Epithelial cell of proximal tubule (primary cell): ENCODE results near the gene HOXC11. TPM values are rescaled to one million over a fixed set of nuclear protein-coding genes. Genes with fewer than 3 reads are reported as not detected.

Source experiments
- DNase-seq: peaks from one replicate; pipeline ENCODE4 v3.0.0-alpha.2; 2011; ENCODE audit warnings: low read depth
- H3K4me3 ChIP-seq: 2 replicates; pipeline ENCODE4 v1.5.1; 2011; ENCODE audit warnings: low read depth, mild to moderate bottlenecking, low read length
- total RNA-seq: library from RNA; depleted of rRNA; stranded (reverse); fragments of >200 nt; gene quantifications from 2 replicates; pipeline ENCODE4 v1.2.3, GENCODE V29; 2015
- TF ChIP-seq, protein P1 (sequence below): conservative IDR thresholded peaks from 2 replicates; pipeline ENCODE4 v1.5.1; 2012; ENCODE audit warnings: low read depth, mild to moderate bottlenecking, low read length

The HOXC11 gene
- total RNA-seq, 1 donor from 2014 or later, result 1.0 TPM

GRCh38 chr12:53998110-53998899, 25.4 kb downstream of the HOXC11 start:
- H3K4me3 ChIP-seq, result peak overlapping the region; percentile 84
- TF ChIP-seq, protein P1, sequence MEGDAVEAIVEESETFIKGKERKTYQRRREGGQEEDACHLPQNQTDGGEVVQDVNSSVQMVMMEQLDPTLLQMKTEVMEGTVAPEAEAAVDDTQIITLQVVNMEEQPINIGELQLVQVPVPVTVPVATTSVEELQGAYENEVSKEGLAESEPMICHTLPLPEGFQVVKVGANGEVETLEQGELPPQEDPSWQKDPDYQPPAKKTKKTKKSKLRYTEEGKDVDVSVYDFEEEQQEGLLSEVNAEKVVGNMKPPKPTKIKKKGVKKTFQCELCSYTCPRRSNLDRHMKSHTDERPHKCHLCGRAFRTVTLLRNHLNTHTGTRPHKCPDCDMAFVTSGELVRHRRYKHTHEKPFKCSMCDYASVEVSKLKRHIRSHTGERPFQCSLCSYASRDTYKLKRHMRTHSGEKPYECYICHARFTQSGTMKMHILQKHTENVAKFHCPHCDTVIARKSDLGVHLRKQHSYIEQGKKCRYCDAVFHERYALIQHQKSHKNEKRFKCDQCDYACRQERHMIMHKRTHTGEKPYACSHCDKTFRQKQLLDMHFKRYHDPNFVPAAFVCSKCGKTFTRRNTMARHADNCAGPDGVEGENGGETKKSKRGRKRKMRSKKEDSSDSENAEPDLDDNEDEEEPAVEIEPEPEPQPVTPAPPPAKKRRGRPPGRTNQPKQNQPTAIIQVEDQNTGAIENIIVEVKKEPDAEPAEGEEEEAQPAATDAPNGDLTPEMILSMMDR, result no peak
- DNase-seq, result no peak

GRCh38 chr12:53998900-53999236, 25.9 kb downstream of the HOXC11 start:
- H3K4me3 ChIP-seq, result peak overlapping the region; percentile 84
- TF ChIP-seq, protein P1, result no peak

DNA sequence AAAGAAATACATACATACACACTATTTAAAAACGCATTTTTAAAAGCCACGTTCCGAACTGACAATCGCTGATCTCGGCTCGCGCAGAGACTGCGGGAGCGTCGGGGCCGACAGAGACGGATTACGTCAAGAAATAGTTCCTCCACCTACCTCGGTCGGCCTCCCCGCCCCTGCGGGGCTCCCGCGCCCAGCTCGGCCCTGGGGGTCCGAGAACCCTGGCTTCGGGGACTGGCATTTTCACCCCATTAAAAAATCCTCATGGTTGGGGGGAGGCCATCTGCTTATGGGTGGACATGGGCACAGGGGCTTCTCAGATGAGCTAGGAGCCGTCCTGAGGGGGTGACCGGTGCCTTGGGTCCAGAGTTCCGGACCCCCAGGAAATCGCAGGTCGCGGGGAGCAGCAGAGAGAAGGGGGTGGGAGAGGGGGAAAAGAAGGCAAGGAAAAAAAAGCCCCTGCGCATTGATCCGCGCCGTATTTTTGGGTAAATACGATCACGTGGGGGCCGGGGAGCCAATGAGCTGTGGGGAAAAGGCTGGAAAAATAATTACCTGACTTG, 26.7 kb downstream of the HOXC11 start:
- peak overlapping the region; percentile 84 for H3K4me3 ChIP-seq
- TF ChIP-seq, protein P1, result no peak
- no peak for DNase-seq

More at GRCh38 chr12:53998900-53999236, 25.9 kb downstream of the HOXC11 start:
- no peak for DNase-seq

DNA sequence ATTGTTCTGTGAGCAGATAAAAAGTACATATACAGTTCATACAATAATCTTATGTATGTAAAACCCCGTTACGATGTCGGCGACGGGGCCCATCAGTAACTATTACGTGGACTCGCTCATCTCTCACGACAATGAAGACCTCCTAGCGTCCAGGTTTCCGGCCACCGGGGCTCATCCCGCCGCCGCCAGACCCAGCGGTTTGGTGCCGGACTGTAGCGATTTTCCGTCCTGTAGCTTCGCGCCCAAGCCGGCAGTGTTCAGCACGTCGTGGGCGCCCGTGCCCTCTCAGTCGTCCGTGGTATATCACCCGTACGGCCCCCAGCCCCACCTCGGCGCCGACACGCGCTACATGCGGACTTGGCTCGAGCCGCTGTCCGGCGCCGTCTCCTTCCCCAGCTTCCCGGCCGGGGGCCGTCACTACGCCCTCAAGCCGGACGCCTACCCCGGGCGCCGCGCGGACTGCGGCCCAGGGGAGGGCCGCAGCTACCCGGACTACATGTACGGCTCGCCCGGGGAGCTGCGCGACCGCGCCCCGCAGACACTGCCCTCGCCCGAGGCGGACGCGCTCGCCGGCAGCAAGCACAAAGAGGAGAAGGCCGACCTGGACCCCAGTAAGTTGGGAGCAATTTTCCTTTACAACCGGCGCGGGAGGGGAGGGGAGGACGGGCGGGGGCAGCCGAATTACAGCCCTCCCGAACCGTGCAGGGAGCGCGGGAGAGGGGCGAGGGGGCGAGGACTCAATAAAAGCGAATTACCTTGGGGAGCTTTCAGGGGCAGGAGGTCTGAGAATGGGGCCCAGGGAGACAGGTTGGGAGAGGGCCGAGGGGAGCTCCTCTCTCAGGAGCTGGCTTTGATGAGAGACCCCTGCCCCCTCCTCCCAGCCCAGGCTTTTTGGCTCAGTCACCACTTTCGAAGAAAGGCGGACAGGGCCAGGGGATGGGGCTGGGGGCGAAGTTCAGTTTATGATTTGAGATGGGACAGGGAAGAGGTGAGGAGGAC, 27.5 kb downstream of the HOXC11 start, which contains the start of gene HOXC9:
Gene HOXC9 (plus strand): TSS at position 46 of the 999 bp plus-strand sequence. CDS start 28 bp downstream, at position 74.
- DNase-seq, result no peak
- TF ChIP-seq, protein P1, result no peak
- peak within 1 kb of the TSS; percentile 84 for H3K4me3 ChIP-seq

GRCh38 chr12:54001283-54002187, 28.6 kb downstream of the HOXC11 start:
- TF ChIP-seq, protein P1, result no peak
- DNase-seq, result no peak
- H3K4me3 ChIP-seq, result peak overlapping the region; percentile 84
